ENCODE measurements around the gene GJB2. TPM values are rescaled to one million over a fixed set of nuclear protein-coding genes. Genes with fewer than 3 reads are reported as not detected.
"Not testable (repeated sequence)": the region's sequence is repeated elsewhere in the genome, so short reads cannot be mapped to it uniquely, and the experiment has no call there.

GJB2 gene
- total RNA-seq, 2 experiments from 2014 or later: 0.20 to 0.22 TPM

- H3K27me3 Mint-ChIP-seq: peaks cover 49% of the 10 kb centered on the region
- H3K4me1 Mint-ChIP-seq: peaks cover 11% of the 10 kb centered on the region
- H3K36me3 Mint-ChIP-seq: no peaks in the 10 kb centered on the region
- DNase-seq (no peak), ATAC-seq (ENCODE audit: low read depth) (no peak)
- POLR2A ChIA-PET: no interaction called here
- H3K9me3 Mint-ChIP-seq: no peaks in the 10 kb centered on the region
- H3K27ac Mint-ChIP-seq: no peak overlapping the region
- no peak overlapping the region for H3K4me3 Mint-ChIP-seq
Measured at GRCh38 chr13:20170921-20171320, 21.8 kb downstream of the GJB2 start.

GRCh38 chr13:20168396-20168795, 24.3 kb downstream of the GJB2 start:
- Mint-ChIP-seq H3K36me3 (no peaks in the 10 kb centered on the region), H3K27ac (no peak overlapping the region), H3K9me3 (no peaks in the 10 kb centered on the region), H3K4me1 (peaks cover 8% of the 10 kb centered on the region), H3K27me3 (peaks cover 29% of the 10 kb centered on the region), H3K4me3 (no peak overlapping the region)
- DNase-seq (no peak), ATAC-seq (ENCODE audit: low read depth) (no peak)
- POLR2A ChIA-PET: no interaction called here

- no peak for ATAC-seq (ENCODE audit: low read depth)
- Mint-ChIP-seq H3K27ac (no peak overlapping the region), H3K4me3 (no peak overlapping the region), H3K9me3 (no peaks in the 10 kb centered on the region), H3K36me3 (no peaks in the 10 kb centered on the region), H3K27me3 (peaks cover 21% of the 10 kb centered on the region), H3K4me1 (peaks cover 11% of the 10 kb centered on the region)
- POLR2A ChIA-PET: no interaction called here
- DNase-seq: no peak
Measured at GRCh38 chr13:20165417-20166257, 27.1 kb downstream of the GJB2 start.

- Mint-ChIP-seq H3K27me3 (peaks cover 35% of the 10 kb centered on the region), H3K36me3 (no peaks in the 10 kb centered on the region), H3K9me3 (no peaks in the 10 kb centered on the region), H3K4me3 (peak overlapping the region; percentile 78), H3K4me1 (peaks cover 12% of the 10 kb centered on the region), H3K27ac (no peak overlapping the region)
- POLR2A ChIA-PET: interaction anchor here (0.5 to 1.8 kb wide), 2 partner anchors 41 to 655 kb away, joined by 3 to 7 read pairs; no protein-coding TSS in a partner anchor
- DNase-seq (no peak), ATAC-seq (ENCODE audit: low read depth) (no peak)
Measured at GRCh38 chr13:20161951-20162300, 30.8 kb downstream of the GJB2 start.

- H3K4me3 Mint-ChIP-seq: peak overlapping the region; percentile 79
- H3K27me3 Mint-ChIP-seq: peaks cover 32% of the 10 kb centered on the region
- DNase-seq (peak; percentile 74), ATAC-seq (ENCODE audit: low read depth) (peak; percentile 68)
- POLR2A ChIA-PET: interaction anchor here (0.5 to 1.8 kb wide), 4 partner anchors 41 to 655 kb away, joined by 3 to 7 read pairs (median 4); no protein-coding TSS in a partner anchor
- H3K27ac Mint-ChIP-seq: no peak overlapping the region
- H3K4me1 Mint-ChIP-seq: peaks cover 12% of the 10 kb centered on the region
- H3K9me3 Mint-ChIP-seq: no peaks in the 10 kb centered on the region
- H3K36me3 Mint-ChIP-seq: no peaks in the 10 kb centered on the region
Measured at GRCh38 chr13:20161275-20161950, 31.3 kb downstream of the GJB2 start.

GRCh38 chr13:20160306-20161274, 32.1 kb downstream of the GJB2 start, which contains the start of gene GJA3:
GJA3 (minus strand) TSS chr13:20161052; CDS start chr13:20143288, 17,764 bp downstream.
- POLR2A ChIA-PET: interaction anchor here (1.0 to 1.8 kb wide), 3 partner anchors 40 to 201 kb away, joined by 3 to 7 read pairs (median 4); no protein-coding TSS in a partner anchor
- no peaks in the 10 kb centered on the region for H3K9me3 Mint-ChIP-seq
- H3K36me3 Mint-ChIP-seq: no peaks in the 10 kb centered on the region
- no peak within 1 kb of the TSS for H3K27ac Mint-ChIP-seq
- peak within 1 kb of the TSS; percentile 87 for H3K4me3 Mint-ChIP-seq
- peaks cover 26% of the 10 kb centered on the region for H3K27me3 Mint-ChIP-seq
- ATAC-seq (ENCODE audit: low read depth) (peak; percentile 76), DNase-seq (peak; percentile 79)
- peaks cover 12% of the 10 kb centered on the region for H3K4me1 Mint-ChIP-seq

GRCh38 chr13:20159646-20160305, 33.0 kb downstream of the GJB2 start:
- POLR2A ChIA-PET: interaction anchor here (1.7 to 1.8 kb wide), 2 partner anchors 39 to 41 kb away, joined by 4 to 7 read pairs; no protein-coding TSS in a partner anchor
- Mint-ChIP-seq H3K4me3 (peak overlapping the region; percentile 87), H3K36me3 (no peaks in the 10 kb centered on the region), H3K4me1 (peaks cover 12% of the 10 kb centered on the region), H3K9me3 (no peaks in the 10 kb centered on the region), H3K27ac (no peak overlapping the region), H3K27me3 (peaks cover 26% of the 10 kb centered on the region)
- ATAC-seq (ENCODE audit: low read depth): no peak
- no peak for DNase-seq

GRCh38 chr13:20157151-20157796, 35.5 kb downstream of the GJB2 start:
- Mint-ChIP-seq H3K4me3 (no peak overlapping the region), H3K27ac (no peak overlapping the region), H3K36me3 (no peaks in the 10 kb centered on the region), H3K27me3 (peaks cover 29% of the 10 kb centered on the region), H3K4me1 (peaks cover 8% of the 10 kb centered on the region), H3K9me3 (no peaks in the 10 kb centered on the region)
- ATAC-seq (ENCODE audit: low read depth) (no peak), DNase-seq (no peak)
- POLR2A ChIA-PET: no interaction called here

- no peak overlapping the region for H3K4me3 Mint-ChIP-seq
- no peak overlapping the region for H3K27ac Mint-ChIP-seq
- H3K36me3 Mint-ChIP-seq: no peaks in the 10 kb centered on the region
- peaks cover 6% of the 10 kb centered on the region for H3K4me1 Mint-ChIP-seq
- H3K9me3 Mint-ChIP-seq: no peaks in the 10 kb centered on the region
- POLR2A ChIA-PET: no interaction called here
- ATAC-seq (ENCODE audit: low read depth): no peak
- DNase-seq: no peak
- H3K27me3 Mint-ChIP-seq: peaks cover 24% of the 10 kb centered on the region
Measured at GRCh38 chr13:20156702-20157101, 36.0 kb downstream of the GJB2 start.

GRCh38 chr13:20153290-20153689, 39.4 kb downstream of the GJB2 start:
- peaks cover 13% of the 10 kb centered on the region for H3K27me3 Mint-ChIP-seq
- H3K9me3 Mint-ChIP-seq; DNase-seq; ATAC-seq (ENCODE audit: low read depth); H3K36me3 Mint-ChIP-seq; H3K27ac Mint-ChIP-seq; H3K4me1 Mint-ChIP-seq; H3K4me3 Mint-ChIP-seq: not testable (repeated sequence)
- POLR2A ChIA-PET: interaction anchor here (0.6 kb wide), 1 partner anchor 759 kb away, joined by 4 read pairs; no protein-coding TSS in a partner anchor

GRCh38 chr13:20151612-20152011, 41.1 kb downstream of the GJB2 start:
- H3K27me3 Mint-ChIP-seq: peaks cover 13% of the 10 kb centered on the region
- no peaks in the 10 kb centered on the region for H3K9me3 Mint-ChIP-seq
- no peak overlapping the region for H3K4me3 Mint-ChIP-seq
- DNase-seq (no peak), ATAC-seq (ENCODE audit: low read depth) (no peak)
- H3K36me3 Mint-ChIP-seq: no peaks in the 10 kb centered on the region
- POLR2A ChIA-PET: no interaction called here
- no peaks in the 10 kb centered on the region for H3K4me1 Mint-ChIP-seq
- H3K27ac Mint-ChIP-seq: no peak overlapping the region

- POLR2A ChIA-PET: no interaction called here
- Mint-ChIP-seq H3K4me3 (no peak overlapping the region), H3K36me3 (no peaks in the 10 kb centered on the region), H3K27me3 (peaks cover 10% of the 10 kb centered on the region), H3K9me3 (no peaks in the 10 kb centered on the region), H3K4me1 (no peaks in the 10 kb centered on the region), H3K27ac (no peak overlapping the region)
- no peak for DNase-seq
- no peak for ATAC-seq (ENCODE audit: low read depth)
Measured at GRCh38 chr13:20151016-20151415, 41.7 kb downstream of the GJB2 start.

Measured in activated naive CD8-positive, alpha-beta T cell treated with anti-CD3 and anti-CD28 coated beads, Interleukin-2, amount 10 ng/mL, durations not matched to agents 7 days and 5 days (primary cell).